GM19351 (cell line): ENCODE data around the gene GMPPA.

Experiments
- ATAC-seq: cut with Tn5 transposase; IDR thresholded peaks from one replicate; pipeline ENCODE4 v1.9.1; 2021; ENCODE audit warnings: mild to moderate bottlenecking, moderate library complexity; ENCODE audit not compliant: unreplicated experiment

Gene GMPPA

DNA sequence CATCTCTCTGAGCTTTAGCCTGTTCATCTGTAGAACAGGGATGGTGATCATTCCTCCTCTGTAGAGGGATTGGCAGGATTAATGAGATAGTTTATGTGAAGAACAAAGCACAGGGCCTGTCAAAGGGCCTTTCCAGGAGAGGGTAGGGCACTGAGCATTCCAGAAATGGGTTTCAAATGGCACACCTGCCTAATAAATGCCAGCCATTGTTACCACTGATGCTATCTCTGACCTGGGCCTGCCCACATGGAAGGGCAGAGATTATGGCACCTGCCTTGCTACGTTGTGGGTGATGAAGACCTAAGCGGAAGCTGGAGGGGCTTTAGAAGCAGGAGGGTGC lies 31.0 kb upstream of the GMPPA start:
- ATAC-seq: no peak

DNA sequence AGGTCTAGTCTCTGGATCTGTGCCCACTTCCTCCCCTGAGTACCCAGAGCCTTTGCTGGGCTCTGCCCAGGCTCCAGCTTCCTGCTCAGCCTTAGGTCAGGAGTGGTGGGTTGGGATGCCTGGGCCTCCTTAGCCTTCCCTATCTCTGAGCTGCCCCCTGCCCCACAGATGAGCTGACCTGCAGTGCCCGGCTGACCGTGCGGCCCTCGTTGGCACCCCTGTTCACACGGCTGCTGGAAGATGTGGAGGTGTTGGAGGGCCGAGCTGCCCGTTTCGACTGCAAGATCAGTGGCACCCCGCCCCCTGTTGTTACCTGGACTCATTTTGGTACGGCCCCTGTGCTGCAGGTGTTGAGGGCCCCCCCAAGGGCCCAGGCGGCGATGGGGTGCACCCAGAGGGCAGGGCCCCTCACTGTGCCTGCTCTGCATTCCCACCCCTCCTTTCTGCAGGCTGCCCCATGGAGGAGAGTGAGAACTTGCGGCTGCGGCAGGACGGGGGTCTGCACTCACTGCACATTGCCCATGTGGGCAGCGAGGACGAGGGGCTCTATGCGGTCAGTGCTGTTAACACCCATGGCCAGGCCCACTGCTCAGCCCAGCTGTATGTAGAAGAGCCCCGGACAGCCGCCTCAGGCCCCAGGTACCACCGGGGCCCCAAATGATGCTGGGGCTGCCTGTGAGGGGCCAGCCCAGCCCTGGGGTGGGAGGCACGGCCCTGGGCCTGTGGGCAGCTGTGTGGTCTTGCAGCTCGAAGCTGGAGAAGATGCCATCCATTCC lies 30.1 kb upstream of the GMPPA start:
- ATAC-seq: no peak

DNA sequence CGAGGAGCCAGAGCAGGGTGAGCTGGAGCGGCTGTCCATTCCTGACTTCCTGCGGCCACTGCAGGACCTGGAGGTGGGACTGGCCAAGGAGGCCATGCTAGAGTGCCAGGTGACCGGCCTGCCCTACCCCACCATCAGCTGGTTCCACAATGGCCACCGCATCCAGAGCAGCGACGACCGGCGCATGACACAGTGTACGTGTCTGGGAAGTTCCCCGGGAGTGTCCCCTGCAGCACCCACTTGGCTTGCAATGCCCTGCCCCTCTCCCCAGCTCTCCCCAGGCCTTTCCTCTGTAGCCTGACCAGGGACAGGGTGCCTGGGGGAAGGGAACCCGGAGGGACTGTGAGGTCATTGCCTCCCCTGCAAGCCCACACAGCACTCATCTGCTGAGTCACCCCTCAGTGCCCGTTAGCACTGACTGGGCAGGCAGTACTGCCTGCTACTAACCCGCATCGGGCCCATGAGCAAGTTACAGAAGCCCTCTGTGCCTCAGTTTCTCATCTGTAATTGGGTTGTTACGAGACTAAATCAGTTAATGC lies 29.4 kb upstream of the GMPPA start:
- no peak for ATAC-seq

DNA sequence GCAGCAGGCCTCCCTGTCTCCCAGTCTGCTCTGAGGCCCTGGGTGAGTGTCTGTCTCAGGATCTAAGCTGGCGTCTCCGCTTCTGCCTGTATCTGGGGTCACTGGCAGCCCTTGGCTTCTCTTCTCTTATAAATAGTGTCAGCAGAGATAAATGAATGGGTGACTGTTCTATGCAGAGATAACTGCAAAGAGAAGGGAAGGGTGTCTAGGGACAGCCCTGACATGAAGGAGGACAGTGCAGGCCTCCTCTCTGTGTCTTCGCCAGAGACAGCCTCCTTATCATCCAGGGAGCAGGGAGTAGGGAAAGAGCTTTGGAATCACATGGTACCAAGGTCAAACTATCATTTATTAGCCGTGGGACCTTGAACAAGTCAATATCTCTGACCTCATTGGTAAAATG lies 28.3 kb upstream of the GMPPA start:
- no peak for ATAC-seq

DNA sequence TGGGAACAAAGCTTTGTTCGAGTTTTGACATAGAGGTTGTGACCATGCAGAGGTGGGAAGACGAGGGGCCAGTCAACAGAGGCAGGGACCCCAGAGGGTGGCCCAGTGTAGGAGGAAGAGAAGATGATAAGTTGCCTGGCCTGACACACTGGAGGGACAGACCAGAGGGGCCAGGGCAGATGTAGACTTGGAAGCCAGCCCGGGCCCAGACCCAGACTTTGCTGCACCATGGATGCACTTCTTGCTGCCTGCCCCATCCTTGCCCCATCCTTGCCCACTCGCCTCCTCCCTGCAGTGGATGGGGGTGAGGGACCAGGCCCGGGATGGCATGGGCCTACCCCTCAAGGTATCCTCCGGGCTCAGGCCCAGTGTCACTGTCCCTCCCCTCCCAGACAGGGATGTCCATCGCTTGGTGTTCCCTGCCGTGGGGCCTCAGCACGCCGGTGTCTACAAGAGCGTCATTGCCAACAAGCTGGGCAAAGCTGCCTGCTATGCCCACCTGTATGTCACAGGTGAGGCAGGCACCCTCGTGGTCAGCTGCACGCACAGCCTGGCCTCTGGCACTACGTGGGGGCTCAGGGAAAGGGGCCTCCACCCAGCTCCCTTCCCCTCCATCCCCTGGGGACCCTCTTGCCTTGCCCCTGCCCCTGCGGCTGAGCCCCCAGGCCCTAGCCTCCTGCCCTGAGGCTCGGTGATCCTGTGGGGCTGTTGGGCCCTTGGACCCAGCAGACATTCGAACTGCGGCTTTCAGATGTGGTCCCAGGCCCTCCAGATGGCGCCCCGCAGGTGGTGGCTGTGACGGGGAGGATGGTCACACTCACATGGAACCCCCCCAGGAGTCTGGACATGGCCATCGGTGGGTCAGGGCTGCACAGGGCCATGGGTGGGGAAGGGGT lies 27.0 kb upstream of the GMPPA start:
- no peak for ATAC-seq

DNA sequence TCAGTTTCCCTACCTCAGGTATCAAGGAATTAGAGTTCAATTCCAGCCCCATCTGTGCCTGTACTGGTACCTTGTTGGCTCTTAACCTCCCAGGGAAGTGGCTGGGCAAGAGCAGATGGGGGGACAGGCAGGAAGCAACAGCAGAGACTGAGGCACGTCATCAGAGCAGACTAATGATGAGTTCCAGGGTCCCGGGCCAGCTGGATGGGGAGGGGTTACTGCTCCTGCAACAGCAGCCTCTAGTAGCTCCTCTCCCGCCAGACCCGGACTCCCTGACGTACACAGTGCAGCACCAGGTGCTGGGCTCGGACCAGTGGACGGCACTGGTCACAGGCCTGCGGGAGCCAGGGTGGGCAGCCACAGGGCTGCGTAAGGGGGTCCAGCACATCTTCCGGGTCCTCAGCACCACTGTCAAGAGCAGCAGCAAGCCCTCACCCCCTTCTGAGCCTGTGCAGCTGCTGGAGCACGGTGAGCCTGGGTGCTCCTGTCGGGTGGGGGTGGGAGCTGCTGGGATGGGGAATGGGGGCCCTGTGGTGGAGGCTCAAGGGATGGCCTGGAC lies 26.0 kb upstream of the GMPPA start:
- no peak for ATAC-seq

DNA sequence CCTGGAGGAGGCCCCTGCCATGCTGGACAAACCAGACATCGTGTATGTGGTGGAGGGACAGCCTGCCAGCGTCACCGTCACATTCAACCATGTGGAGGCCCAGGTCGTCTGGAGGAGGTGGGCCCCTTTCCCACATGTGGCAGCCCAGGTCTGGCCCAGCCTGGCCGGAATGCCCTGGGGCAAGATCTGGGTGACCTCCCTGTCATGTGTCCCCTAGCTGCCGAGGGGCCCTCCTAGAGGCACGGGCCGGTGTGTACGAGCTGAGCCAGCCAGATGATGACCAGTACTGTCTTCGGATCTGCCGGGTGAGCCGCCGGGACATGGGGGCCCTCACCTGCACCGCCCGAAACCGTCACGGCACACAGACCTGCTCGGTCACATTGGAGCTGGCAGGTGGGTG lies 25.2 kb upstream of the GMPPA start:
- ATAC-seq: no peak

DNA sequence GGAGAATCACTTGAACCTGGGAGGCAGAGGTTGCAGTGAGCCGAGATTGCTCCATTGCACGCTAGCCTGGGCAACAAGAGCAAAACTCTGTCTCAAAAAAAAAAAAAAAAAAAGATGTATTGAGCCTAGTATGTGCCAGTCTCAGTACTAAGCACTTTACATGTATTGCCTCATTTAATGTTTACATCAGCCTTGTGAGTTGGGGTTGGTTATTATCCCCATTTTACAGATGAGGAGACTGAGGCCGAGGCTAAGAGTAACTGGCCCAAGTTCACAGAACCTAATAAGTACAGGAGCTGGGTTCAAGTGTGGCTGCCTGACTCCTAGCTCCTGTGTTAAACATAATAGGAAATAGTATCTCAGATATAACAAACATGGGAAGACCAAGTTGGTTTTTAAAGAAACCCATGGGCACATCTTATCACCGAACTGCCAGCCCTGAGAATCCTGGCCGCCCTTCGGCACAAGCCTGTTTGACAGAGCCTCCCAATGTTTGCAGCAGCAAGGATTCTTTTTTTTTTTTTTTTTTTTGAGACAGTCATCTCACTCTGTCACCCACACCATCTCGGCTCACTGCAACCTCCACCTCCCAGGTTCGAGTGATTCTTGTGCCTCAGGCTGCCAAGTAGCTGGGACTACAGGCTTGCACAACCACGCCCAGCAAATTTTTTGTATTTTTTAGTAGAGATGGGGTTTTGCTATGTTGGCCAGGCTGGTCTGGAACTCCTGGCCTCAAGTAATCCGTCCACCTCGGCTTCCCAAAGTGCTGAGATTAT lies 24.2 kb upstream of the GMPPA start:
- ATAC-seq: no peak

DNA sequence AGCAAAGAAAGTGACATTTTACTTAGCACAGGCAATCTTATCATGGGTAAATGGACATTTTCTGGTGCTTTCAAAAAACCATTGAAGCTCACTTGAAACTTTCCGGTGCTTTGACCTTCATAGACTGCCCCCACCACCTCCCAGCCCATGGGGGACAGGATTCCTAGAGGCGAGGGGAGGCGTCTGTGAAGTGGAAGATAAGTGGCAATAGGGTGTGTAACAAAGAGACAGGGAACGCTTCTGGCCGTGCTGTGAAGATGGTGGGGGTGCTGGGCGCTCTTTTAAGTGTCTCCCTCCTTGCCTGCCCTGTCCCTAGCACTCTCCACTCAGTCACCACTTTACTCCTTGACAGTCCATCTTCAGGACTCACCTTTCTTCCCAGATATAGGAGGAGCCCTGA lies 23.4 kb upstream of the GMPPA start:
- ATAC-seq: no peak

DNA sequence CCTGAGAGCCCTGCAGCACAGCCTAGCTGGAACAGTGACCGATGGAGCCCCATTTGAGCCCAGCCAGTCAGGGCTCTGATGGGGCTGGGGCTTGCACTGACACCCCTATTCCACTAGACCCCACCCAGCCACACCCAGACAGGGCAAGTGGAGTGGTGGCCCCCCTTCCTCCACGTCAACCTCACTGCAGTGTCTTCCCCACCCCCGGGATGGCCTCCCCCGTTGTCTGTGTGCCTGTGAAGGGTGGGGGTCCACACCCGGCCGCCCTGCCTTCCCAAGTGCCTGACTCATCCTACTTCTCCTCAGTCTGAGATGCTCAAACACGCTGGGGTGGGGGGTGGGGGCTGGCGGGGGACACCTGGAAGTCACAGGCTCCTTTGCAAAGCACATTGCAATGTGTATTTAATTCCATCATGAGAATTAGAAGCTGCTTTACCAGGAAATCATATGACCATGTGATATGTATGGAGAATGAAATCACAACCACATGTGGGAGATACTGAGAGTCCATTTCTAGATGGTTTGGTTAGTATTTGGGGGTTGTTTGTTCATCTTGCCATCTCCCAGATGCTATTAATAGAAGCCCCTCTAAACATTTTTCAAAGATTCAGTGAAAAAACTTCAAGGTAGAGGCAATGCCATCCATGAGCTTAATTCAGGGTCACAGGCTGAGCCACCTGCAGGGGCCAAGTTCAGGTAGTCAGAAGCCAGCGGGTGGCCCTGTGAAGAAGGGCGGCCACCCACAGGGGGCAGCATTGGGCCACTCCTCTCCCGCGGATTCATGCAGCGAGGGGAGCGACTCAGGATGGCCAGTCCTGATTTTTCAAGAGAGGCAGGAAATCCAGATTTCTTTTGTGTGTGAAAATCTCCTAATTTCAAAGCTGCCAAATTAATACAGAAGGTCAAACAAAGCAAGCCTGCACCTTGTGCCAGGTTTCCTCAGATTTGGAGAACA lies 22.7 kb upstream of the GMPPA start:
- ATAC-seq: peak; percentile 74

DNA sequence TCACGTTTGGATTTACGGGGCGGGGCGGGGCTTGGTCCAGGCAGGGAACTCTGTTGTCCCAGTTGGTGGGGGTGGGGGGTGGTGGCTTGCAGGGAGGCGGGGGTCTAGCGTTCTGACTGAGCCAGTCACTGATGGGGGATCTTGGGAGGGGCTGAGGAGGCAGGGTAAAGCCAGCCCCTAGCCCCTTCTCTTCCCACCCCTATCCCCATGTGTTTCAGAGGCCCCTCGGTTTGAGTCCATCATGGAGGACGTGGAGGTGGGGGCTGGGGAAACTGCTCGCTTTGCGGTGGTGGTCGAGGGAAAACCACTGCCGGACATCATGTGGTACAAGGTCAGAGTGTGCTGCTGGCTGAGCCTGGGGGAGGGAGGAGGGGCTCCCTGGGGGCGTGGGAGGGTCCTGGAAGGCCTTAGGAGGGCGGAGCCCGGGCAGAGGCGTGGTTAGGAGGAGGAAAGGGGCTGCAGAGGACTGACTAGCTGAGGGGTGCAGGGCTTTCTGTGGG lies 22.0 kb upstream of the GMPPA start:
- ATAC-seq: no peak

DNA sequence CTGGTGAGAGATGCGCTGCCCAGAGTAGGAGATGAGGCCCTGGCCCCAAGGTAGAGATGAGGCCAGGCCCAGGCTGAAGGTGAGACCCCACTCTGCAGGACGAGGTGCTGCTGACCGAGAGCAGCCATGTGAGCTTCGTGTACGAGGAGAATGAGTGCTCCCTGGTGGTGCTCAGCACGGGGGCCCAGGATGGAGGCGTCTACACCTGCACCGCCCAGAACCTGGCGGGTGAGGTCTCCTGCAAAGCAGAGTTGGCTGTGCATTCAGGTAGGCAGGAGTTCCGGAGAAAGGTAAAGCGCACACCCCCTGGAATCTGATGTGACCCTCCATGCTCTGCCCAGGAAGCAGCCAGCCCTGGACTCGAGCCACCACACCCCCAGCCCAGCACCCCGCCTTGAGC lies 21.5 kb upstream of the GMPPA start:
- no peak for ATAC-seq

DNA sequence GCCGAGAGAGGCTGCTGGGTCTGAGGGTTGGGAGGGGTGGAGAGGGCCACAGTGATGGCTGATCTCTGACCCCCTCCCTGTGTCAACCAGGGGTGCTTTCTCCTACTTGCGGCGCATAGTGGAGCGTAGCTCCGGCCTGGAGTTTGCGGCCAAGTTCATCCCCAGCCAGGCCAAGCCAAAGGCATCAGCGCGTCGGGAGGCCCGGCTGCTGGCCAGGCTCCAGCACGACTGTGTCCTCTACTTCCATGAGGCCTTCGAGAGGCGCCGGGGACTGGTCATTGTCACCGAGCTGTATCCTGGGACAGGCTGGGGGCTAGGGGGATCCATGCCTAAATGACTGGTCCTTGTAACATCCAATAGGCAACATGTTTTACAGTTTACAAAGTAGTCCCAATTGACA lies 20.9 kb upstream of the GMPPA start:
- ATAC-seq: no peak

DNA sequence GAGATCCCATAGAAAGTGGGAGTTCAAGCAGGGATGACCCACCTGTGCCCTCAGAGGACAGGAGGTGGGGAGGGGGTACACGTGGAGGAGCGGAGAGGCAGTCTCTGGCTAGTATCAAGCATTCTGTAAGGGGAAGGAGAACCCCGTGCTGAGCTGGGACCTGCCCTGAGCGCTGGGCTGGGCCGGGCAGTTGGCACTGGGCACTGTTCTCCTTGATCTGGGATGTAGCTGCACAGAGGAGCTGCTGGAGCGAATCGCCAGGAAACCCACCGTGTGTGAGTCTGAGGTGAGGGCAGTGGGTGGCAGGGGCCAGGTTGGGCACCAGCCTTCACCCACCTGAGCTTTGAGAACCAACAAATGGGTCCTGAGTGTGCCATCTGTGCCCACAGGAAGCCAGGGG lies 19.8 kb upstream of the GMPPA start:
- no peak for ATAC-seq

DNA sequence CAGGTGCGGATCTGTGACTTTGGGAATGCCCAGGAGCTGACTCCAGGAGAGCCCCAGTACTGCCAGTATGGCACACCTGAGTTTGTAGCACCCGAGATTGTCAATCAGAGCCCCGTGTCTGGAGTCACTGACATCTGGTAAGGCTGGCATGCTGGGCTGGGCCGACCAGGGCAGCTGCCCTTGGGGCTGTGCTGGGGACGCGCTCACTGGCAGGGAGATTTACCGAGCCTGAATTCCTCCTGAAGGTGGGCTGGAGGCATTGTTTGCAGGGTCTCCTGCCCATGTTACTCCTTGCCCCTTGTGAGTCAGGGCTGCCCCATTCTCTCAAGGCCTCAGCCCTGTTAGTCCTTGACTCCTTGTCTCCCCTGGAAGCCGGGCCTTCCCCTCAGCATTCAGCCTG lies 18.7 kb upstream of the GMPPA start:
- ATAC-seq: no peak

DNA sequence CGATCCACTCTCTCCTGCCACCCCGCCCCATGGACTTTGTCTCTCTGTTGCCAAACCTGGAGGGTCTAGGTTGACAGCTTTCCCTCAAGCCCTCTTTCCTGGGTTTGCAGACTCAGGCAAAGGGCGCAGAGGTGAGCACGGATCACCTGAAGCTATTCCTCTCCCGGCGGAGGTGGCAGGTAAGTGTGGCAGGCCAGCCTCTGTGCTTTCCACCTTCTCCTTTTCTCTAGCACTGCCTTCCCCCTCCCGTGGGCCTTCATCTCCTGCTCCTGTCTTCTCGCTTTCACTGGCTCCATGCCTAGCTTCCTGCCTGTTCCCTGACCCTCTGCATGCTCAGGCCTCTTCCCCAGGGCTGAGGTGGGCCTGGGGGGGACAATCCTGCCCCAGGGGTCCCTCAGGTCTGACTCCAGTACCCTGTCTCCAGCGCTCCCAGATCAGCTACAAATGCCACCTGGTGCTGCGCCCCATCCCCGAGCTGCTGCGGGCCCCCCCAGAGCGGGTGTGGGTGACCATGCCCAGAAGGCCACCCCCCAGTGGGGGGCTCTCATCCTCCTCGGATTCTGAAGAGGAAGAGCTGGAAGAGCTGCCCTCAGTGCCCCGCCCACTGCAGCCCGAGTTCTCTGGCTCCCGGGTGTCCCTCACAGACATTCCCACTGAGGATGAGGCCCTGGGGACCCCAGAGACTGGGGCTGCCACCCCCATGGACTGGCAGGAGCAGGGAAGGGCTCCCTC lies 15.9 kb upstream of the GMPPA start:
- no peak for ATAC-seq

DNA sequence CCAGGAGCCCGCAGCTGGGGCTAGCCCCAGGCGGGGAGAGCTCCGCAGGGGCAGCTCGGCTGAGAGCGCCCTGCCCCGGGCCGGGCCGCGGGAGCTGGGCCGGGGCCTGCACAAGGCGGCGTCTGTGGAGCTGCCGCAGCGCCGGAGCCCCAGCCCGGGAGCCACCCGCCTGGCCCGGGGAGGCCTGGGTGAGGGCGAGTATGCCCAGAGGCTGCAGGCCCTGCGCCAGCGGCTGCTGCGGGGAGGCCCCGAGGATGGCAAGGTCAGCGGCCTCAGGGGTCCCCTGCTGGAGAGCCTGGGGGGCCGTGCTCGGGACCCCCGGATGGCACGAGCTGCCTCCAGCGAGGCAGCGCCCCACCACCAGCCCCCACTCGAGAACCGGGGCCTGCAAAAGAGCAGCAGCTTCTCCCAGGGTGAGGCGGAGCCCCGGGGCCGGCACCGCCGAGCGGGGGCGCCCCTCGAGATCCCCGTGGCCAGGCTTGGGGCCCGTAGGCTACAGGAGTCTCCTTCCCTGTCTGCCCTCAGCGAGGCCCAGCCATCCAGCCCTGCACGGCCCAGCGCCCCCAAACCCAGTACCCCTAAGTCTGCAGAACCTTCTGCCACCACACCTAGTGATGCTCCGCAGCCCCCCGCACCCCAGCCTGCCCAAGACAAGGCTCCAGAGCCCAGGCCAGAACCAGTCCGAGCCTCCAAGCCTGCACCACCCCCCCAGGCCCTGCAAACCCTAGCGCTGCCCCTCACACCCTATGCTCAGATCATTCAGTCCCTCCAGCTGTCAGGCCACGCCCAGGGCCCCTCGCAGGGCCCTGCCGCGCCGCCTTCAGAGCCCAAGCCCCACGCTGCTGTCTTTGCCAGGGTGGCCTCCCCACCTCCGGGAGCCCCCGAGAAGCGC lies 15.0 kb upstream of the GMPPA start:
- no peak for ATAC-seq
